Esophagus muscularis mucosa (tissue), 4 donors: Measurements from ENCODE around the gene C12orf76.

Source experiments
- CTCF ChIP-seq, 3 experiments: fragments of 200-600 bp in 2 of 3; fragments of 450-650 bp in 1 of 3; sonication (generic) in 2 of 3; IDR thresholded peaks; one replicate each; pipeline ENCODE4 v1.5.1; 2017 to 2019; ENCODE audit warnings: antibody characterized with exemption in 3 of 3, mild to moderate bottlenecking in 2 of 3, moderate library complexity in 1 of 3
- EP300 ChIP-seq: sonication (generic); formaldehyde crosslinking; IDR thresholded peaks from one replicate; pipeline ENCODE4 v1.6.1; 2017; ENCODE audit warnings: antibody characterized with exemption
- POLR2AphosphoS5 ChIP-seq, 2 donors: sonication (generic); formaldehyde crosslinking; IDR thresholded peaks; one replicate each; pipeline ENCODE4 v1.6.1; 2017; ENCODE audit warnings: antibody characterized with exemption in 2 of 2

DNA sequence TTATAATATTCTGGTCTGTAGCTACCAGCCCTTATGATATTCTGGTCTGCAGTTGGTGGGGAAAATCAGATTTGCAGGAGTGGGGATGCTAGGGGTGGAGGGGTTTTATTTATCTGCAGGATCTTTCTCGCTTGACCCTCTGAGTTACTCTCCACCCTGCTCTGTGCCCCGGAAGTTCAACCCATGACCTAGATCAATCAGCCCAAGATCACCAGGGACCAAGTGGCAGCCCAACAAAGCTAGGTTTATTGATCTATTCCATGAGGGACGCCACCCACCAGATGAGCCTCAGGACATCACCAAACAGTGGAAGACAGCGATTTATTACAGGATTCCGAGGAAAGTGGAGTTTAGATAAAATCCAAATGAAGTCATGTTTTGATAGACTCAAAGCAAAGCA lies 25.8 kb upstream of the C12orf76 start:
- no peak for TF ChIP-seq EP300
- no peak for TF ChIP-seq POLR2AphosphoS5 (IDR thresholded peaks at IDR 0.05)
- no peak for TF ChIP-seq CTCF (IDR thresholded peaks at IDR 0.05)
